HS-27A (cell line): Measurements from ENCODE around the gene HS3ST6.
"Not testable (repeated sequence)": the region's sequence is repeated elsewhere in the genome, so short reads cannot be mapped to it uniquely, and the experiment has no call there.

ENCODE experiments used
- DNase-seq: peaks from one replicate; pipeline ENCODE4 v3.0.0-alpha.2; 2012; ENCODE audit warnings: low read depth, missing footprints

Gene HS3ST6

GRCh38 chr16:1877089-1877488, 41.1 kb downstream of the HS3ST6 start:
- DNase-seq, result no peak

GRCh38 chr16:1876468-1876867, 41.7 kb downstream of the HS3ST6 start:
- no peak for DNase-seq

- not testable (repeated sequence) for DNase-seq
Measured at GRCh38 chr16:1876066-1876465, 42.1 kb downstream of the HS3ST6 start.

GRCh38 chr16:1874854-1875253, 43.4 kb downstream of the HS3ST6 start:
- DNase-seq, result no peak

GRCh38 chr16:1871974-1872635, 46.1 kb downstream of the HS3ST6 start, which contains the start of gene MEIOB:
Gene MEIOB, minus strand, starts transcription at chr16:1872164. Its CDS starts 3,989 bp downstream, at chr16:1868175.
- DNase-seq, result no peak

- peak; percentile 41 for DNase-seq
Measured at GRCh38 chr16:1870365-1871082, 47.7 kb downstream of the HS3ST6 start.

GRCh38 chr16:1865902-1866690, 52.1 kb downstream of the HS3ST6 start:
- DNase-seq, result no peak

GRCh38 chr16:1863681-1864460, 54.3 kb downstream of the HS3ST6 start:
- DNase-seq, result no peak

GRCh38 chr16:1862394-1862793, 55.8 kb downstream of the HS3ST6 start:
- no peak for DNase-seq

GRCh38 chr16:1861730-1862129, 56.5 kb downstream of the HS3ST6 start:
- no peak for DNase-seq
